Upper lobe of left lung (tissue), 6 donors: ENCODE results near the gene RNLS. TPM values are rescaled to one million over a fixed set of nuclear protein-coding genes. Genes with fewer than 3 reads are reported as not detected.
A peak's percentile ranks its signal among the peaks of the same experiment; 100 is the strongest.

Experiments
- ATAC-seq, 2 donors: fragments of 200-7000 bp; cut with Tn5 transposase; one replicate each; pipeline ENCODE4 v1.9.1; 2022; ENCODE audit warnings: mild to moderate bottlenecking in 2 of 2, moderate library complexity in 2 of 2; ENCODE audit not compliant: low FRiP score in 2 of 2
- DNase-seq, 2 donors: peaks; one replicate each; pipeline ENCODE4 v3.0.0-alpha.2; 2019 to 2020
- H3K27ac ChIP-seq, 4 donors: fragments of 200-600 bp; sonication (generic); one replicate each; pipeline ENCODE4 v1.5.1; 2016 to 2019
- H3K27me3 ChIP-seq, 4 donors: fragments of 200-600 bp; sonication (generic); one replicate each; pipeline ENCODE4 v1.5.1; 2017 to 2019
- H3K36me3 ChIP-seq, 4 donors: fragments of 200-600 bp; sonication (generic); one replicate each; pipeline ENCODE4 v1.5.1; 2016 to 2019
- H3K4me1 ChIP-seq, 4 donors: fragments of 200-600 bp; sonication (generic); one replicate each; pipeline ENCODE4 v1.5.1; 2018 to 2019
- H3K4me3 ChIP-seq, 4 donors: fragments of 200-600 bp; sonication (generic); one replicate each; pipeline ENCODE4 v1.5.1; 2017 to 2019; ENCODE audit warnings: mild to moderate bottlenecking in 2 of 4, moderate library complexity in 1 of 4
- H3K9me3 ChIP-seq, 4 donors: fragments of 200-600 bp; sonication (generic); one replicate each; pipeline ENCODE4 v1.5.1; 2018 to 2019
- EP300 ChIP-seq, 4 donors: sonication (generic); formaldehyde crosslinking; IDR thresholded peaks; one replicate each; pipeline ENCODE4 v1.5.1; 2017; ENCODE audit warnings: antibody characterized with exemption in 4 of 4, control low read depth in 2 of 4
- POLR2A ChIP-seq, 4 donors: fragments of 450-650 bp; IDR thresholded peaks; one replicate each; pipeline ENCODE4 v1.5.1; 2016 to 2017; ENCODE audit warnings: antibody characterized with exemption in 4 of 4, mild to moderate bottlenecking in 2 of 4
- POLR2AphosphoS5 ChIP-seq, 2 donors: sonication (generic); formaldehyde crosslinking; IDR thresholded peaks; one replicate each; pipeline ENCODE4 v1.5.1; 2017; ENCODE audit warnings: antibody characterized with exemption in 2 of 2
- WGBS, 2 donors: methylation state at CpG; one replicate each; pipeline ENCODE4 v1.1.5; 2017 to 2018; 5-methylcytosine and 5-hydroxymethylcytosine counted together
- total RNA-seq, 6 donors: library from RNA; depleted of rRNA in 4 of 6; stranded (reverse); fragments of >200 nt in 4 of 6; gene quantifications; one replicate each; pipeline versions ENCODE4 v1.1.0 to v1.2.1, GENCODE V29; 2016 to 2021
- TF ChIP-seq, protein P1 (sequence below), 6 experiments: fragments of 450-650 bp in 4 of 6; fragments of 200-600 bp in 2 of 6; sonication (generic) in 2 of 6; IDR thresholded peaks; one replicate each; pipeline ENCODE4 v1.5.1; 2016 to 2019; ENCODE audit warnings: antibody characterized with exemption in 6 of 6
- donor health status: DM: no; HTN: no; CAD: no; lungs with moderate emphysema.
- donor health status: DM: no; HTN: yes; CAD: no; lungs with severe emphysema.

Gene RNLS
- total RNA-seq, 6 donors from 2014 or later: 5.0 to 27.1 (median 15.0) TPM

DNA sequence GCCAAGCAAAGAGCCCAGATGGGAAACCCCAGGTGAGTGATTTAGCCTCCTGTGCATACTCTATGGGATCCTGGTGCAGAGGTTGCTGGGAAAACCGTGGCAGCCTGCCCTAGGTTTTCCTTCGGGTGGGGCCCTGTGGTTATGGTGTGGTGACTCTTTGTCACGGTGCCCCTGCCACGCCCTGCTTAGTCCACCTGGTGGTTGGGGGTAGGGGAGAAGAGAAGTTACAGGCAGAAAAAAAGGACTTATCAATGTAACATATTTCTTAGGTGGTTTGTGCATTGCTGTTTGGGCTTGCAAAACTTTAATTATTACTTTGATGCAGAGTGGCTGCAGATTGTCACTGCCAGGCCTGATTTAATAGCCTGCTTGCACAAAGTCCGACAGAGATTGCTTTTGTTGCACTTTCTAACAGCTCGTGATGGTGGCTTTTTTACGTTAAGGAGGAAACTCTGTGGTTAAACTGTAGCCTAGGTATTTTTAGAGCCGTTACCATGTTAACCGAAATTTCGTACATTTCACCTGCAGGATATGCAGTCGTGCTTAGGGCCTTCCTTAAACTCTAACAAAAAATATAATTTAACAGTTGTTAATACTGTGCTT is 197.4 kb downstream of the RNLS start:
- H3K27ac ChIP-seq: peak overlapping the region; percentile 16 to 69 (median 33)
- DNase-seq (peak in 1 of 2 donors; percentile 83), ATAC-seq (peak; percentile 33 to 83)
- H3K4me3 ChIP-seq: no peak overlapping the region
- H3K4me1 ChIP-seq: peaks cover 16 to 27% (median 21%) of the 10 kb centered on the region in 4 donors
- no peaks in the 10 kb centered on the region for H3K36me3 ChIP-seq
- TF ChIP-seq POLR2AphosphoS5 (IDR thresholded peaks at IDR 0.05) (no peak), EP300 (IDR thresholded peaks at IDR 0.05) (peak in 1 of 4 donors; percentile 40), POLR2A (IDR thresholded peaks at IDR 0.05) (no peak)
- TF ChIP-seq, protein P1, sequence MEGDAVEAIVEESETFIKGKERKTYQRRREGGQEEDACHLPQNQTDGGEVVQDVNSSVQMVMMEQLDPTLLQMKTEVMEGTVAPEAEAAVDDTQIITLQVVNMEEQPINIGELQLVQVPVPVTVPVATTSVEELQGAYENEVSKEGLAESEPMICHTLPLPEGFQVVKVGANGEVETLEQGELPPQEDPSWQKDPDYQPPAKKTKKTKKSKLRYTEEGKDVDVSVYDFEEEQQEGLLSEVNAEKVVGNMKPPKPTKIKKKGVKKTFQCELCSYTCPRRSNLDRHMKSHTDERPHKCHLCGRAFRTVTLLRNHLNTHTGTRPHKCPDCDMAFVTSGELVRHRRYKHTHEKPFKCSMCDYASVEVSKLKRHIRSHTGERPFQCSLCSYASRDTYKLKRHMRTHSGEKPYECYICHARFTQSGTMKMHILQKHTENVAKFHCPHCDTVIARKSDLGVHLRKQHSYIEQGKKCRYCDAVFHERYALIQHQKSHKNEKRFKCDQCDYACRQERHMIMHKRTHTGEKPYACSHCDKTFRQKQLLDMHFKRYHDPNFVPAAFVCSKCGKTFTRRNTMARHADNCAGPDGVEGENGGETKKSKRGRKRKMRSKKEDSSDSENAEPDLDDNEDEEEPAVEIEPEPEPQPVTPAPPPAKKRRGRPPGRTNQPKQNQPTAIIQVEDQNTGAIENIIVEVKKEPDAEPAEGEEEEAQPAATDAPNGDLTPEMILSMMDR (IDR thresholded peaks at IDR 0.05): peak in 2 of 6 experiments; percentile 9 to 12
- no peaks in the 10 kb centered on the region for H3K9me3 ChIP-seq
- 35 to 45% methylated on average over 11 of the region's 11 CpGs for WGBS, 2 donors
- no peaks in the 10 kb centered on the region for H3K27me3 ChIP-seq

GRCh38 chr10:88383276-88383675 is 199.8 kb downstream of the RNLS start:
- no peak for DNase-seq
- no peaks in the 10 kb centered on the region for H3K27me3 ChIP-seq
- no peaks in the 10 kb centered on the region for H3K36me3 ChIP-seq
- H3K27ac ChIP-seq: no peak overlapping the region
- no peak for ATAC-seq
- TF ChIP-seq POLR2AphosphoS5 (IDR thresholded peaks at IDR 0.05) (no peak), EP300 (IDR thresholded peaks at IDR 0.05) (no peak), POLR2A (IDR thresholded peaks at IDR 0.05) (no peak)
- TF ChIP-seq, protein P1 (IDR thresholded peaks at IDR 0.05): no peak
- no peak overlapping the region for H3K4me3 ChIP-seq
- peaks cover 16 to 27% (median 21%) of the 10 kb centered on the region in 4 donors for H3K4me1 ChIP-seq
- no peaks in the 10 kb centered on the region for H3K9me3 ChIP-seq
- 52 to 55% methylated on average over 1 of the region's 1 CpG for WGBS, 2 donors

GRCh38 chr10:88382699-88383098 is 200.4 kb downstream of the RNLS start:
- Histone ChIP-seq H3K9me3 (no peaks in the 10 kb centered on the region), H3K36me3 (no peaks in the 10 kb centered on the region), H3K4me3 (no peak overlapping the region), H3K27me3 (no peaks in the 10 kb centered on the region), H3K27ac (no peak overlapping the region), H3K4me1 (peaks cover 16 to 27% (median 21%) of the 10 kb centered on the region in 4 donors)
- TF ChIP-seq, protein P1 (IDR thresholded peaks at IDR 0.05): no peak
- TF ChIP-seq EP300 (IDR thresholded peaks at IDR 0.05) (no peak), POLR2AphosphoS5 (IDR thresholded peaks at IDR 0.05) (no peak), POLR2A (IDR thresholded peaks at IDR 0.05) (no peak)
- ATAC-seq: no peak
- 99% methylated on average over 2 of the region's 2 CpGs for WGBS, 2 donors
- no peak for DNase-seq

DNA sequence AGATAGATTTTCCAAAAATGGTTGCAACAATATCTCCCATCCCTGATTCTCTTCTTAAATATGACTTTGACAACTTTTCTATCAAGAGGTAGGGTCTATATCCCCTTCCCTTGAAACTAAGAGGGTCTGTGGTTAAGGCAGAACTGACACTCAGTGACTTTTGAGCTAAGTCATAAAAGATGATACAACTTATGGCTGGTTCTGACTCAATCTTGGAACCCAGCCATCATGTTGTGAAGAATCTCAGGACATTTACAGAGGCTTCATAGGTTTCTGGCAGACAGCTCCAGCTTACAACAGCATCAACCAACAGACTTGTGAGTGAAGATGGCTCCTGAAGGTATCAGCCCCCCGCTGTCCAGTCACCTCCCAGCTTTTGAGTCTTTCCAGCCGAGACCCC is 203.5 kb downstream of the RNLS start:
- no peak for DNase-seq
- TF ChIP-seq POLR2A (IDR thresholded peaks at IDR 0.05) (no peak), POLR2AphosphoS5 (IDR thresholded peaks at IDR 0.05) (no peak), EP300 (IDR thresholded peaks at IDR 0.05) (no peak)
- TF ChIP-seq, protein P1 (IDR thresholded peaks at IDR 0.05): no peak
- Histone ChIP-seq H3K9me3 (no peaks in the 10 kb centered on the region), H3K27ac (no peak overlapping the region), H3K4me3 (no peak overlapping the region), H3K27me3 (no peaks in the 10 kb centered on the region), H3K36me3 (no peaks in the 10 kb centered on the region), H3K4me1 (no peaks in the 10 kb centered on the region)
- ATAC-seq: no peak
- WGBS, 2 donors: 92 to 95% methylated on average over 2 of the region's 2 CpGs

GRCh38 chr10:88377510-88377909 is 205.6 kb downstream of the RNLS start:
- DNase-seq: no peak
- Histone ChIP-seq H3K36me3 (no peaks in the 10 kb centered on the region), H3K27me3 (no peaks in the 10 kb centered on the region), H3K4me3 (no peak overlapping the region), H3K4me1 (no peaks in the 10 kb centered on the region), H3K9me3 (no peaks in the 10 kb centered on the region), H3K27ac (no peak overlapping the region)
- no peak for ATAC-seq
- 96 to 97% methylated on average over 1 of the region's 1 CpG for WGBS, 2 donors
- TF ChIP-seq EP300 (IDR thresholded peaks at IDR 0.05) (no peak), POLR2AphosphoS5 (IDR thresholded peaks at IDR 0.05) (no peak), POLR2A (IDR thresholded peaks at IDR 0.05) (no peak)
- TF ChIP-seq, protein P1 (IDR thresholded peaks at IDR 0.05): no peak
